Measurements from ENCODE around the gene BPIFA3. TPM values are rescaled to one million over a fixed set of nuclear protein-coding genes. Genes with fewer than 3 reads are reported as not detected.

The BPIFA3 gene
- total and polyA plus RNA-seq, 2 of the 13 experiments (the other 11 are each of a cell fraction or from before 2014, with no cell fraction given), result not detected

DNA sequence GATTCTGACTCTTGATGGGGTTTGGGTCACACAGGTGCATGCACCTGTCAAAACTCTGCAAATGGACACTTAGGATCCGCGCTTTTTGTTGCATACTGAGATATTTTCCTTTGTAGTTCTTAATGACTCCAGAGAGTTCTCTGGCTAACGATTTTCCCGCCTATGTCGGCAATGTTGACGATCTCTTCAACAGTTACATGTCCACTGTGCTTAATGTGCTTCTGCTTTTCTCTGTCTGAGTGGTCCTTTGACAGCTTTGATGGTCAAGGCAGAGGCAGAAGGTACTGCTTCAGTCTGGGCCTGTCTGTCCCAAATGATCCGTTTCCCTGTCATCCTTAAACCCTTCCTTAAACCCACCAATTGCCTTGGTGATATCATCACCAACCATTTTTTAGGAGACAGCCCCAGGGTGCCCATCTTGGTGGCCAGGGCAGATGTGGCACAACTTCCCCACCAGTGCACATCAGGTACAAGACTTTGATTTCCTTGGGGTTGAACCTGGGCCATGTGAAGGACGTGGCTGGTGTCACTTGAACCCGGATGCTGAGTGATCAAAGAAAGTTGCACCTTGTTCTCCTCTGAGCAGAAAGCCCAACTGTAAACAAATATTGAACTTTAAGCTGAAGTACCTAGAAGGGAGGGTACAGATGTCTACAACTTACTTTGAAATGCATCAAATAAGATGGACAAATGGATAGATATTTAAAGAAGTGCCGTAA, 55.2 kb downstream of the BPIFA3 start (continued):
- peak in 1 of 2 experiments; percentile 75; a peak in 2 of 4 replicates for TF ChIP-seq EP300 (IDR thresholded peaks at IDR 0.05; ENCODE audit: low read depth in 2 of 2, low read length in 2 of 2)
- TF ChIP-seq EP300 (CRISPR knock-in tag; IDR thresholded peaks at IDR 0.05; ENCODE audit: borderline replicate concordance), result no peak
- 0 out of 2 replicates have a peak, but pooled peaks have one; percentile 38 for TF ChIP-seq HES4 (CRISPR knock-in tag; IDR thresholded peaks at IDR 0.05; ENCODE audit: borderline replicate concordance)
- TF ChIP-seq ZMYM4 (CRISPR knock-in tag; IDR thresholded peaks at IDR 0.05), result peak; percentile 11; the same call in 1 of the 2 replicates
- no peak for TF ChIP-seq SMC3 (IDR thresholded peaks at IDR 0.05; ENCODE audit: low read length)
- peak; percentile 78; the same call in 1 of the 2 replicates for TF ChIP-seq GATAD2A (CRISPR knock-in tag; IDR thresholded peaks at IDR 0.05)
- TF ChIP-seq GATAD1 (CRISPR knock-in tag; IDR thresholded peaks at IDR 0.05), result 0 out of 2 replicates have a peak, but pooled peaks have one; percentile 28
- TF ChIP-seq PCBP2 (optimal IDR thresholded peaks at IDR 0.05; ENCODE audit: low read depth, low read length, poor library complexity, severe bottlenecking), result no peak
- TF ChIP-seq, protein P1, sequence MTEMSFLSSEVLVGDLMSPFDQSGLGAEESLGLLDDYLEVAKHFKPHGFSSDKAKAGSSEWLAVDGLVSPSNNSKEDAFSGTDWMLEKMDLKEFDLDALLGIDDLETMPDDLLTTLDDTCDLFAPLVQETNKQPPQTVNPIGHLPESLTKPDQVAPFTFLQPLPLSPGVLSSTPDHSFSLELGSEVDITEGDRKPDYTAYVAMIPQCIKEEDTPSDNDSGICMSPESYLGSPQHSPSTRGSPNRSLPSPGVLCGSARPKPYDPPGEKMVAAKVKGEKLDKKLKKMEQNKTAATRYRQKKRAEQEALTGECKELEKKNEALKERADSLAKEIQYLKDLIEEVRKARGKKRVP (CRISPR knock-in tag; IDR thresholded peaks at IDR 0.05), result no peak
- TF ChIP-seq MED1 (CRISPR knock-in tag; IDR thresholded peaks at IDR 0.05), result peak; percentile 82
- TF ChIP-seq ZNF180 (CRISPR knock-in tag; IDR thresholded peaks at IDR 0.05; ENCODE audit: borderline replicate concordance, low read depth), result no peak
- 0 out of 2 replicates have a peak, but pooled peaks have one; percentile 41 for TF ChIP-seq ZSCAN29 (CRISPR knock-in tag; conservative IDR thresholded peaks at IDR 0.05)
- no peak for TF ChIP-seq ATF1 (CRISPR knock-in tag; IDR thresholded peaks at IDR 0.05)
- peak; percentile 60 for TF ChIP-seq NR2F6 (IDR thresholded peaks at IDR 0.05)
- TF ChIP-seq NR2F6 (CRISPR knock-in tag; IDR thresholded peaks at IDR 0.05), result peak; percentile 41; the same call in 1 of the 2 replicates
- TF ChIP-seq NFRKB (IDR thresholded peaks at IDR 0.05), result no peak
- TF ChIP-seq, protein P2, sequence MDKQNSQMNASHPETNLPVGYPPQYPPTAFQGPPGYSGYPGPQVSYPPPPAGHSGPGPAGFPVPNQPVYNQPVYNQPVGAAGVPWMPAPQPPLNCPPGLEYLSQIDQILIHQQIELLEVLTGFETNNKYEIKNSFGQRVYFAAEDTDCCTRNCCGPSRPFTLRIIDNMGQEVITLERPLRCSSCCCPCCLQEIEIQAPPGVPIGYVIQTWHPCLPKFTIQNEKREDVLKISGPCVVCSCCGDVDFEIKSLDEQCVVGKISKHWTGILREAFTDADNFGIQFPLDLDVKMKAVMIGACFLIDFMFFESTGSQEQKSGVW (CRISPR knock-in tag; IDR thresholded peaks at IDR 0.05; ENCODE audit: borderline replicate concordance), result no peak; the same call in 1 of the 2 replicates
- TF ChIP-seq ZNF563 (CRISPR knock-in tag; IDR thresholded peaks at IDR 0.05), result no peak
- TF ChIP-seq MIXL1 (CRISPR knock-in tag; IDR thresholded peaks at IDR 0.05), result peak; percentile 15; the same call in 1 of the 2 replicates
- peak; percentile 89 for TF ChIP-seq HNF4A (CRISPR knock-in tag; IDR thresholded peaks at IDR 0.05)
- TF ChIP-seq, protein P3, sequence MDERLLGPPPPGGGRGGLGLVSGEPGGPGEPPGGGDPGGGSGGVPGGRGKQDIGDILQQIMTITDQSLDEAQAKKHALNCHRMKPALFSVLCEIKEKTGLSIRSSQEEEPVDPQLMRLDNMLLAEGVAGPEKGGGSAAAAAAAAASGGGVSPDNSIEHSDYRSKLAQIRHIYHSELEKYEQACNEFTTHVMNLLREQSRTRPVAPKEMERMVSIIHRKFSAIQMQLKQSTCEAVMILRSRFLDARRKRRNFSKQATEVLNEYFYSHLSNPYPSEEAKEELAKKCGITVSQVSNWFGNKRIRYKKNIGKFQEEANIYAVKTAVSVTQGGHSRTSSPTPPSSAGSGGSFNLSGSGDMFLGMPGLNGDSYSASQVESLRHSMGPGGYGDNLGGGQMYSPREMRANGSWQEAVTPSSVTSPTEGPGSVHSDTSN (CRISPR knock-in tag; IDR thresholded peaks at IDR 0.05), result no peak
- TF ChIP-seq, protein P4, sequence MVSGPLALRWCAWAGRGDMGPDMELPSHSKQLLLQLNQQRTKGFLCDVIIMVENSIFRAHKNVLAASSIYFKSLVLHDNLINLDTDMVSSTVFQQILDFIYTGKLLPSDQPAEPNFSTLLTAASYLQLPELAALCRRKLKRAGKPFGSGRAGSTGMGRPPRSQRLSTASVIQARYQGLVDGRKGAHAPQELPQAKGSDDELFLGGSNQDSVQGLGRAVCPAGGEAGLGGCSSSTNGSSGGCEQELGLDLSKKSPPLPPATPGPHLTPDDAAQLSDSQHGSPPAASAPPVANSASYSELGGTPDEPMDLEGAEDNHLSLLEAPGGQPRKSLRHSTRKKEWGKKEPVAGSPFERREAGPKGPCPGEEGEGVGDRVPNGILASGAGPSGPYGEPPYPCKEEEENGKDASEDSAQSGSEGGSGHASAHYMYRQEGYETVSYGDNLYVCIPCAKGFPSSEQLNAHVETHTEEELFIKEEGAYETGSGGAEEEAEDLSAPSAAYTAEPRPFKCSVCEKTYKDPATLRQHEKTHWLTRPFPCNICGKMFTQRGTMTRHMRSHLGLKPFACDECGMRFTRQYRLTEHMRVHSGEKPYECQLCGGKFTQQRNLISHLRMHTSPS (CRISPR knock-in tag; IDR thresholded peaks at IDR 0.05; ENCODE audit: low read depth), result peak; percentile 77; the same call in 1 of the 2 replicates
- no peak for TF ChIP-seq SAFB2 (CRISPR knock-in tag; IDR thresholded peaks at IDR 0.05; ENCODE audit: borderline replicate concordance, low read depth)
- no peak for TF ChIP-seq HCFC1 (IDR thresholded peaks at IDR 0.05; ENCODE audit: low read depth, low read length)
- TF ChIP-seq ADNP (CRISPR knock-in tag; IDR thresholded peaks at IDR 0.05), result 0 out of 2 replicates have a peak, but pooled peaks have one; percentile 17
- TF ChIP-seq NONO (IDR thresholded peaks at IDR 0.05), result no peak
- no peak for TF ChIP-seq NONO (CRISPR knock-in tag; conservative IDR thresholded peaks at IDR 0.05)
- TF ChIP-seq, protein P5, sequence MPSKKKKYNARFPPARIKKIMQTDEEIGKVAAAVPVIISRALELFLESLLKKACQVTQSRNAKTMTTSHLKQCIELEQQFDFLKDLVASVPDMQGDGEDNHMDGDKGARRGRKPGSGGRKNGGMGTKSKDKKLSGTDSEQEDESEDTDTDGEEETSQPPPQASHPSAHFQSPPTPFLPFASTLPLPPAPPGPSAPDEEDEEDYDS (CRISPR knock-in tag; IDR thresholded peaks at IDR 0.05), result no peak

Data from HepG2 (cell line).